ENCODE results near the gene RNF44. TPM values are rescaled to one million over a fixed set of nuclear protein-coding genes. Genes with fewer than 3 reads are reported as not detected.

The RNF44 gene
- total RNA-seq, 1 experiment from 2014 or later, result 19.2 TPM

DNA sequence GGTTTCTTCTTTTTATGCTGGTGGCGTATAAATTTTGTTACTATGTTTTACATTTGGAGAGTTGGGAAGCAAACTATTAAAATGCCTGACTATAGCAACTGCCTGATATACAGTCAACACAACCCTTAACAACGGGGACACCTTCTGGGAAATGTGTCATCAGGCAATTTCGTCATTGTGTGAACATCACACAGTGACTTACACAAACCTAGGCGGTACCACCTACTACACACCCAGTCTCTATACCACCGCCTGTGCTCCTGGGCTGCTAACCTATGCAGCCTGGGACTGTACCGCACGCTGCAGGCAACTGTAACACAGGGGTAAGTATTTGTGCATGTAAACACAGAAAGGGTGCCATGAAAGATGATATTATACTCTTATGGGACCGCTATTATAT is 10.6 kb upstream of the RNF44 start:
- no peaks in the 10 kb centered on the region for H4K20me1 ChIP-seq (ENCODE audit: low read length)
- no peaks in the 10 kb centered on the region for H3K27me3 ChIP-seq (ENCODE audit: low read length)
- H3K9ac ChIP-seq (ENCODE audit: low read length), result no peak overlapping the region; the same call in 1 of the 2 replicates
- H3K79me2 ChIP-seq (ENCODE audit: low read length), result peaks cover 19% of the 10 kb centered on the region
- no peaks in the 10 kb centered on the region for H3F3A ChIP-seq (ENCODE audit: low read length, unreplicated experiment)
- CTCF ChIA-PET, result interaction anchor here (0.5 kb wide), 1 partner anchor 23 kb away, joined by 14 read pairs; no protein-coding TSS in a partner anchor
- peaks cover 36% of the 10 kb centered on the region for H3K4me1 ChIP-seq (ENCODE audit: insufficient read depth, low read length)
- 0 out of 2 replicates have a peak overlapping the region, but pooled peaks have one; percentile 5 for H3K4me2 ChIP-seq (ENCODE audit: low read length)
- ATAC-seq (no peak), DNase-seq (peak; percentile 45)
- no TSS peak for BruUV-seq (replicated peaks)
- POLR2A ChIA-PET (ENCODE audit: unreplicated experiment), result no interaction called here
- no peaks in the 10 kb centered on the region for H3K9me2 ChIP-seq (replicated peaks; ENCODE audit: low read length)
- no peaks in the 10 kb centered on the region for H3K36me3 ChIP-seq (ENCODE audit: low read depth, low read length)
- intact Hi-C loops (cut with micrococcal nuclease), result no loop called here
- no peaks in the 10 kb centered on the region for H3K9me3 ChIP-seq (ENCODE audit: low read length)
- TF ChIP-seq, protein P1, sequence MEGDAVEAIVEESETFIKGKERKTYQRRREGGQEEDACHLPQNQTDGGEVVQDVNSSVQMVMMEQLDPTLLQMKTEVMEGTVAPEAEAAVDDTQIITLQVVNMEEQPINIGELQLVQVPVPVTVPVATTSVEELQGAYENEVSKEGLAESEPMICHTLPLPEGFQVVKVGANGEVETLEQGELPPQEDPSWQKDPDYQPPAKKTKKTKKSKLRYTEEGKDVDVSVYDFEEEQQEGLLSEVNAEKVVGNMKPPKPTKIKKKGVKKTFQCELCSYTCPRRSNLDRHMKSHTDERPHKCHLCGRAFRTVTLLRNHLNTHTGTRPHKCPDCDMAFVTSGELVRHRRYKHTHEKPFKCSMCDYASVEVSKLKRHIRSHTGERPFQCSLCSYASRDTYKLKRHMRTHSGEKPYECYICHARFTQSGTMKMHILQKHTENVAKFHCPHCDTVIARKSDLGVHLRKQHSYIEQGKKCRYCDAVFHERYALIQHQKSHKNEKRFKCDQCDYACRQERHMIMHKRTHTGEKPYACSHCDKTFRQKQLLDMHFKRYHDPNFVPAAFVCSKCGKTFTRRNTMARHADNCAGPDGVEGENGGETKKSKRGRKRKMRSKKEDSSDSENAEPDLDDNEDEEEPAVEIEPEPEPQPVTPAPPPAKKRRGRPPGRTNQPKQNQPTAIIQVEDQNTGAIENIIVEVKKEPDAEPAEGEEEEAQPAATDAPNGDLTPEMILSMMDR (conservative IDR thresholded peaks at IDR 0.05; ENCODE audit: low read depth, low read length), result no peak
- TF ChIP-seq EZH2phosphoT487 (IDR thresholded peaks at IDR 0.05; ENCODE audit: borderline replicate concordance, low read length), result no peak
- no peak for TF ChIP-seq EZH2 (IDR thresholded peaks at IDR 0.05; ENCODE audit: low read length, unreplicated experiment)
- no peak overlapping the region for H2AFZ ChIP-seq (ENCODE audit: low read length)
- peak overlapping the region; percentile 77 for H3K27ac ChIP-seq (ENCODE audit: low read length)
- H3K4me3 ChIP-seq (ENCODE audit: low read length), result no peak overlapping the region

DNA sequence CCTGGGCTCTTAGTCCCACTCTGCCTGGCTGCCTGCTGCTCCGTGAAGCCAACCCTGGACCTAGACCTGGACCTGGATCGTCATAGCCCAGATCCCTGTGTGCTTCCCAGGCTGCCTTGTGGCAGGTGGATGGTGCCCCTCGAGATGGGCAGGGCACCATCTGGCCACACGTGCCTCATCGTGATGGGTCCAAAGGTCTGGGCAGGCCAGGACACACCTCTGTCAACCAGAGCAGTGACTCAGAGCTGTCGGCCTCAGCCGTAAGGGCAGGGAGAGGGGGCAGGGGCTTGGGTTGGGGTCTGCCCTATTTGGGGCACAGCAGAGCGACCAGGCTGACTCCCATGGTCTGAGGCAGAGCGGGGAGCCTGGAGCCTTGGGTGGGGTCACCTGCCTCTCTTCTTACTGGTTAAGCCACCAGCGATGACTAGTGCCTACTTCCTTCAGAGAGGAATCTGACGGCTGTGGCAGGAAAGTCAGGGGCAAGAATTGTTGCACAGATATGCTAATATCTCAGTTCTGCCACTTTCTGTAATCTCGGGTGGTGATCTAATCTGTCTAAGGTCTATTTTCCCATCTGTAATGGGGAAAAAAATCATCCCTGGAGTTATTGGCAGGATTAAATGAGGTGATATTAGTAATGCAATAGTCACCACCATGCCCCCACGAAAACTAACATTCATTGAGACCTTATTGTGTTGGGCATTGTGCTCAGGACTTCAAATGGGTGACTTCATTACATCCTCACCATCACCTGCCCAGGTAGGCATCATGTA is 8.7 kb upstream of the RNF44 start:
- H2AFZ ChIP-seq (ENCODE audit: low read length), result no peak overlapping the region
- BruUV-seq (replicated peaks), result no TSS peak
- no peaks in the 10 kb centered on the region for H3K9me2 ChIP-seq (replicated peaks; ENCODE audit: low read length)
- peak overlapping the region; percentile 93 for H3K4me2 ChIP-seq (ENCODE audit: low read length)
- ChIA-PET CTCF (no interaction called here), POLR2A (ENCODE audit: unreplicated experiment) (no interaction called here)
- intact Hi-C loops (cut with micrococcal nuclease), result loop anchor here (1.0 to 2.0 kb wide), 2 partner anchors 9 to 33 kb away; no protein-coding TSS in a partner anchor
- H3K4me1 ChIP-seq (ENCODE audit: insufficient read depth, low read length), result peaks cover 48% of the 10 kb centered on the region
- DNase-seq, result peak; percentile 75
- no peaks in the 10 kb centered on the region for H3K9me3 ChIP-seq (ENCODE audit: low read length)
- H3K27ac ChIP-seq (ENCODE audit: low read length), result peak overlapping the region; percentile 77
- no peaks in the 10 kb centered on the region for H3K27me3 ChIP-seq (ENCODE audit: low read length)
- peaks cover 25% of the 10 kb centered on the region for H3K79me2 ChIP-seq (ENCODE audit: low read length)
- 0 out of 2 replicates have a peak overlapping the region, but pooled peaks have one; percentile 0 for H3K4me3 ChIP-seq (ENCODE audit: low read length)
- TF ChIP-seq EZH2phosphoT487 (IDR thresholded peaks at IDR 0.05; ENCODE audit: borderline replicate concordance, low read length), result no peak
- no peak for TF ChIP-seq EZH2 (IDR thresholded peaks at IDR 0.05; ENCODE audit: low read length, unreplicated experiment)
- TF ChIP-seq, protein P1 (conservative IDR thresholded peaks at IDR 0.05; ENCODE audit: low read depth, low read length), result no peak
- peak overlapping the region; percentile 20; the same call in 1 of the 2 replicates for H3K9ac ChIP-seq (ENCODE audit: low read length)
- no peaks in the 10 kb centered on the region for H3K36me3 ChIP-seq (ENCODE audit: low read depth, low read length)
- no peak for ATAC-seq
- H3F3A ChIP-seq (ENCODE audit: low read length, unreplicated experiment), result no peaks in the 10 kb centered on the region
- H4K20me1 ChIP-seq (ENCODE audit: low read length), result no peaks in the 10 kb centered on the region

DNA sequence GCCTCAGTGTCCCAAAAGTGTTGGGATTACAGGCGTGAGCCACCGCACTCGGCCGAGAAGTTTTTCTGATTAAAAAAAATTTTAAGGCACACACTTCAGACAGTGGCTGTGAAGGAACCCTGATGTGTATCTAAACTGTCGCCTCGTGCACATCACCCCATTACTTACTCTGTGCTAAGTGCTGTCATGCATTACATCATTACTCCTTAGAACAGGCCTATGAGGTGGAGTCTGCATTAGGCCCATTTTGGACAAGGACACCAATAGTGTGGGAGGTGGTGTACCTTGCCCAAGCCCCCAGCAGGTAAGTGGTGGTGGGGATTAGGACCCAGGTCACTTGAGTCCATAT is 8.2 kb upstream of the RNF44 start:
- H3K27me3 ChIP-seq (ENCODE audit: low read length), result no peaks in the 10 kb centered on the region
- peak overlapping the region; percentile 77 for H3K27ac ChIP-seq (ENCODE audit: low read length)
- H3K4me3 ChIP-seq (ENCODE audit: low read length), result no peak overlapping the region
- BruUV-seq (replicated peaks), result no TSS peak
- H3K79me2 ChIP-seq (ENCODE audit: low read length), result peaks cover 25% of the 10 kb centered on the region
- H3K4me1 ChIP-seq (ENCODE audit: insufficient read depth, low read length), result peaks cover 48% of the 10 kb centered on the region
- H2AFZ ChIP-seq (ENCODE audit: low read length), result no peak overlapping the region
- peak overlapping the region; percentile 20; the same call in 1 of the 2 replicates for H3K9ac ChIP-seq (ENCODE audit: low read length)
- ChIA-PET CTCF (no interaction called here), POLR2A (ENCODE audit: unreplicated experiment) (no interaction called here)
- no peaks in the 10 kb centered on the region for H3K9me3 ChIP-seq (ENCODE audit: low read length)
- TF ChIP-seq EZH2phosphoT487 (IDR thresholded peaks at IDR 0.05; ENCODE audit: borderline replicate concordance, low read length) (no peak), EZH2 (IDR thresholded peaks at IDR 0.05; ENCODE audit: low read length, unreplicated experiment) (no peak)
- TF ChIP-seq, protein P1 (conservative IDR thresholded peaks at IDR 0.05; ENCODE audit: low read depth, low read length), result no peak
- no peak for DNase-seq
- H3F3A ChIP-seq (ENCODE audit: low read length, unreplicated experiment), result no peaks in the 10 kb centered on the region
- no peaks in the 10 kb centered on the region for H3K9me2 ChIP-seq (replicated peaks; ENCODE audit: low read length)
- ATAC-seq, result no peak
- intact Hi-C loops (cut with micrococcal nuclease), result loop anchor here (2.0 kb wide), 1 partner anchor 33 kb away; no protein-coding TSS in a partner anchor
- H3K4me2 ChIP-seq (ENCODE audit: low read length), result peak overlapping the region; percentile 93
- H3K36me3 ChIP-seq (ENCODE audit: low read depth, low read length), result no peaks in the 10 kb centered on the region
- no peaks in the 10 kb centered on the region for H4K20me1 ChIP-seq (ENCODE audit: low read length)

Measured in PC-3 (cell line).